IMR-90 (cell line): ENCODE measurements around the gene PRKN.

Experiments used
- CEBPB ChIP-seq: IDR thresholded peaks from 2 replicates; pipeline ENCODE4 v1.6.1; 2012; ENCODE audit warnings: low read depth, low read length, improper control_type of control experiment
- CTCF ChIP-seq: conservative IDR thresholded peaks from 2 replicates; pipeline ENCODE4 v1.5.1; 2012; ENCODE audit warnings: mild to moderate bottlenecking, low read depth, low read length, improper control_type of control experiment
- FOS ChIP-seq: fragments of 150-350 bp; IDR thresholded peaks from 2 replicates; pipeline ENCODE4 v1.6.1; 2016; ENCODE audit warnings: low read depth, low read length
- MAFK ChIP-seq: IDR thresholded peaks from 2 replicates; pipeline ENCODE4 v1.6.1; 2012; ENCODE audit warnings: low read depth, low read length, improper control_type of control experiment
- POLR2A ChIP-seq: IDR thresholded peaks from 2 replicates; pipeline ENCODE4 v1.6.1; 2012; ENCODE audit warnings: mild to moderate bottlenecking, low read depth, low read length
- RAD21 ChIP-seq: IDR thresholded peaks from 2 replicates; pipeline ENCODE4 v1.6.1; 2012; ENCODE audit warnings: low read length, improper control_type of control experiment
- RCOR1 ChIP-seq: IDR thresholded peaks from 2 replicates; pipeline ENCODE4 v1.6.1; 2012; ENCODE audit warnings: mild to moderate bottlenecking, low read length, improper control_type of control experiment; ENCODE audit not compliant: insufficient replicate concordance
- RFX5 ChIP-seq: IDR thresholded peaks from 2 replicates; pipeline ENCODE4 v1.8.0; 2012; ENCODE audit warnings: low read depth, mild to moderate bottlenecking, low read length, moderate library complexity
- SMC3 ChIP-seq: fragments of 150-350 bp; IDR thresholded peaks from 2 replicates; pipeline ENCODE4 v1.6.1; 2016; ENCODE audit warnings: low read depth, mild to moderate bottlenecking, antibody characterized with exemption, low read length, moderate library complexity
- USF2 ChIP-seq: fragments of 150-350 bp; IDR thresholded peaks from 2 replicates; pipeline ENCODE4 v1.6.1; 2017; ENCODE audit warnings: mild to moderate bottlenecking, antibody characterized with exemption, low read length, low read depth

GRCh38 chr6:162092816-162093502 lies 634.6 kb downstream of the PRKN start:
- no peak for TF ChIP-seq CTCF
- no peak for TF ChIP-seq RFX5
- no peak for TF ChIP-seq POLR2A
- TF ChIP-seq CEBPB: no peak
- no peak for TF ChIP-seq MAFK
- TF ChIP-seq RAD21: no peak
- no peak for TF ChIP-seq RCOR1
- TF ChIP-seq USF2: no peak
- no peak for TF ChIP-seq SMC3
- TF ChIP-seq FOS: no peak
